ENCODE measurements around the gene ANKH.

GRCh38 chr5:14818931-14819790 lies 52.4 kb downstream of the ANKH start:
- TF ChIP-seq EZH2 (IDR thresholded peaks at IDR 0.05; ENCODE audit: borderline replicate concordance, low read depth, low read length, severe bottlenecking), result no peak
- no peak for TF ChIP-seq CTCF (IDR thresholded peaks at IDR 0.05; ENCODE audit: borderline replicate concordance, extremely low read depth, low read length, poor library complexity, severe bottlenecking)

Measured in DND-41 (cell line).